Measurements from ENCODE around the gene THSD4. TPM values are rescaled to one million over a fixed set of nuclear protein-coding genes. Genes with fewer than 3 reads are reported as not detected.
A peak's percentile ranks its signal among the peaks of the same experiment; 100 is the strongest.
"Not testable (repeated sequence)": the region's sequence is repeated elsewhere in the genome, so short reads cannot be mapped to it uniquely, and the experiment has no call there.

THSD4 gene
- polyA plus RNA-seq, 2 of the 4 experiments (the other 2 are of a cell fraction) = 15.8 to 40.7 TPM

DNA sequence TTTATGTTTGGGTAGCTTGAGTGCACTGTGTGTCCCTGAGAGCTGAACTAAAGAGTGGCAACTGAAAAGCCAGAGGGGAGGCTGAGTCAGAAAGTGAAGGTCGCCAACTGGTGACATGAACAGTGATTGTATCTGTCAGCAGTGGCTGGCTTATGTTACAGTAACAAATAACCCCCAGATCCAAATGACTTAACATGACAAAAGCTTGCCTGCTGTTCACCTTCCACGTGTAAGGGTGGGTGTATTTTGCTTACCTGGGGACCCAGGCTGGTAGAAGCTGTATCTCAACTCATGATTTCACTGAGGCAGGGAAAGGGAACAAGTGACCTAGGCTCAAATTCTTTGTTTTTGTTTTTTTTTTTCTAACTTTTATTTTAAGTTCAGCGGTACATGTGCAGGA is 147.3 kb downstream of the THSD4 start:
- no peak overlapping the region for H3K4me3 ChIP-seq
- H3K27ac ChIP-seq = no peak overlapping the region
- POLR2A ChIA-PET = no interaction called here
- WGBS (ENCODE audit: missing lambda C conversion rate) = 78% methylated on average over 3 of the region's 3 CpGs
- H3K4me1 ChIP-seq = no peaks in the 10 kb centered on the region
- no peak overlapping the region for H3K4me2 ChIP-seq
- FAIRE-seq = peak; percentile 46
- ATAC-seq = no peak
- CTCF ChIA-PET = interaction anchor here (0.6 kb wide), 2 partner anchors 30 to 55 kb away, joined by 3 read pairs; no protein-coding TSS in a partner anchor
- no peak for DNase-seq (ENCODE audit: low read depth in 1 of 2, low spot score in 1 of 2)
- TF ChIP-seq POLR2AphosphoS2 (conservative IDR thresholded peaks at IDR 0.05; ENCODE audit: low read length) = no peak
- TF ChIP-seq RARB (CRISPR knock-in tag; IDR thresholded peaks at IDR 0.05) = no peak
- TF ChIP-seq, protein P1, sequence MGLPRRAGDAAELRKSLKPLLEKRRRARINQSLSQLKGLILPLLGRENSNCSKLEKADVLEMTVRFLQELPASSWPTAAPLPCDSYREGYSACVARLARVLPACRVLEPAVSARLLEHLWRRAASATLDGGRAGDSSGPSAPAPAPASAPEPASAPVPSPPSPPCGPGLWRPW (IDR thresholded peaks at IDR 0.05) = no peak
- TF ChIP-seq HEYL (CRISPR knock-in tag; IDR thresholded peaks at IDR 0.05) = no peak
- TF ChIP-seq NPAS2 (CRISPR knock-in tag; IDR thresholded peaks at IDR 0.05; ENCODE audit: borderline replicate concordance) = no peak
- no peak for TF ChIP-seq BHLHE40 (IDR thresholded peaks at IDR 0.05; ENCODE audit: low read depth, low read length)
- TF ChIP-seq CBX2 (IDR thresholded peaks at IDR 0.05; ENCODE audit: borderline replicate concordance, low read depth) = no peak
- no peak for TF ChIP-seq HOXB13 (CRISPR knock-in tag; IDR thresholded peaks at IDR 0.05; ENCODE audit: low read depth)
- no peak for TF ChIP-seq HOXA7 (CRISPR knock-in tag; IDR thresholded peaks at IDR 0.05)
- TF ChIP-seq, protein P2, sequence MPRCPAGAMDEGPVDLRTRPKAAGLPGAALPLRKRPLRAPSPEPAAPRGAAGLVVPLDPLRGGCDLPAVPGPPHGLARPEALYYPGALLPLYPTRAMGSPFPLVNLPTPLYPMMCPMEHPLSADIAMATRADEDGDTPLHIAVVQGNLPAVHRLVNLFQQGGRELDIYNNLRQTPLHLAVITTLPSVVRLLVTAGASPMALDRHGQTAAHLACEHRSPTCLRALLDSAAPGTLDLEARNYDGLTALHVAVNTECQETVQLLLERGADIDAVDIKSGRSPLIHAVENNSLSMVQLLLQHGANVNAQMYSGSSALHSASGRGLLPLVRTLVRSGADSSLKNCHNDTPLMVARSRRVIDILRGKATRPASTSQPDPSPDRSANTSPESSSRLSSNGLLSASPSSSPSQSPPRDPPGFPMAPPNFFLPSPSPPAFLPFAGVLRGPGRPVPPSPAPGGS (IDR thresholded peaks at IDR 0.05) = no peak
- no peak for TF ChIP-seq ESRRA (IDR thresholded peaks at IDR 0.05; ENCODE audit: borderline replicate concordance, low read length)
- no peak for TF ChIP-seq MAFK (IDR thresholded peaks at IDR 0.05; ENCODE audit: partially characterized antibody)
- TF ChIP-seq ZC3H11A (IDR thresholded peaks at IDR 0.05) = no peak
- no peak for TF ChIP-seq JUN (IDR thresholded peaks at IDR 0.05)
- TF ChIP-seq CHD2 (IDR thresholded peaks at IDR 0.05; ENCODE audit: low read length, partially characterized antibody) = no peak
- TF ChIP-seq, protein P3, sequence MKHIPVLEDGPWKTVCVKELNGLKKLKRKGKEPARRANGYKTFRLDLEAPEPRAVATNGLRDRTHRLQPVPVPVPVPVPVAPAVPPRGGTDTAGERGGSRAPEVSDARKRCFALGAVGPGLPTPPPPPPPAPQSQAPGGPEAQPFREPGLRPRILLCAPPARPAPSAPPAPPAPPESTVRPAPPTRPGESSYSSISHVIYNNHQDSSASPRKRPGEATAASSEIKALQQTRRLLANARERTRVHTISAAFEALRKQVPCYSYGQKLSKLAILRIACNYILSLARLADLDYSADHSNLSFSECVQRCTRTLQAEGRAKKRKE (CRISPR knock-in tag; IDR thresholded peaks at IDR 0.05; ENCODE audit: low read depth) = no peak
- no peak for TF ChIP-seq MAZ (IDR thresholded peaks at IDR 0.05; ENCODE audit: borderline replicate concordance, low read depth, low read length)
- TF ChIP-seq FOSL2 (IDR thresholded peaks at IDR 0.05) = no peak
- TF ChIP-seq FOSL2 (CRISPR knock-in tag; IDR thresholded peaks at IDR 0.05) = no peak
- H3K9me3 ChIP-seq = peaks cover 18% of the 10 kb centered on the region; the same call in 2 of the 3 replicates

DNA sequence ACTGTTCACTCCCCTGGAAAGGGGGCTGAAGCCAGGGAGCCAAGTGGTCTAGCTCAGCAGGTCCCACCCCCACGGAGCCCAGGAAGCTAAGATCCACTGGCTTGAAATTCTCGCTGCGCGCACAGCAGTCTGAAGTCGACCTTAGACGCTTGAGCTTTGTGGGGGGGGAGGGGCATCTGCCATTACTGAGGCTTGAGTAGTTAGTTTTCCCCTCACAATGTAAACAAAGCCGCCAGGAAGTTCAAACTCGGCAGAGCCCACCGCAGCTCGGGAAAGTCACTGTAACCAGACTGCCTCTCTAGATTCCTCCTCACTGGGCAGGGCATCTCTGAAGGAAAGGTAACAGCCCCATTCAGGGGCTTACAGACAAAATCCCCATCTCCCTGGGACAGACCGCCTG is 150.3 kb downstream of the THSD4 start:
- 89% methylated on average over 11 of the region's 11 CpGs for WGBS (ENCODE audit: missing lambda C conversion rate)
- H3K4me1 ChIP-seq; POLR2A ChIA-PET; DNase-seq (ENCODE audit: low read depth in 1 of 2, low spot score in 1 of 2); H3K4me2 ChIP-seq; ATAC-seq; H3K4me3 ChIP-seq; FAIRE-seq; H3K27ac ChIP-seq: not testable (repeated sequence)
- CTCF ChIA-PET = interaction anchor here (1.1 to 2.2 kb wide), 5 partner anchors 16 to 26 kb away, joined by 3 to 5 read pairs (median 4); no protein-coding TSS in a partner anchor
- H3K9me3 ChIP-seq = peaks cover 24% of the 10 kb centered on the region; the same call in 2 of the 3 replicates

DNA sequence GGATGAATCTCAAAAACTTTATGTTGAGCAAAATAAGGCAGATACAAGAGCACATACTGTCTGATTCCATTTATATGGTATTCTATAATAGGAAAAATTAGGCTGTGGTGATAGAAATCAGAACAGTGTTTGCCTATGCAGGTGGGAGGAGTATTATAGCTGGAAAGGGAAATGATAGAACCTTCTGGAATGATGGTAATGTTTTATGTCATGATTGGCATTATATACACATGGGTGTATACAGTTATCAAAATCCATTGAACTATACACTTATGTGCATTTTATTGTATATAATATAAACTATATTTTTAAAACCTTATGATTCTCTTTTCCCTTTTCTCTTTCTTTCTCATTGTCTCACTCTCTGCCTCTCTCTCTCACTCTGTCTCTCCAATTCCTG is 156.1 kb downstream of the THSD4 start:
- H3K27ac ChIP-seq = no peak overlapping the region
- FAIRE-seq (no peak), ATAC-seq (no peak), DNase-seq (ENCODE audit: low read depth in 1 of 2, low spot score in 1 of 2) (no peak)
- H3K9me3 ChIP-seq = peaks cover 13% of the 10 kb centered on the region; the same call in 2 of the 3 replicates
- TF ChIP-seq ZNF302 (CRISPR knock-in tag; IDR thresholded peaks at IDR 0.05) (no peak), HEYL (CRISPR knock-in tag; IDR thresholded peaks at IDR 0.05) (no peak), JUNB (IDR thresholded peaks at IDR 0.05) (no peak), JUN (IDR thresholded peaks at IDR 0.05) (no peak)
- TF ChIP-seq, protein P4, sequence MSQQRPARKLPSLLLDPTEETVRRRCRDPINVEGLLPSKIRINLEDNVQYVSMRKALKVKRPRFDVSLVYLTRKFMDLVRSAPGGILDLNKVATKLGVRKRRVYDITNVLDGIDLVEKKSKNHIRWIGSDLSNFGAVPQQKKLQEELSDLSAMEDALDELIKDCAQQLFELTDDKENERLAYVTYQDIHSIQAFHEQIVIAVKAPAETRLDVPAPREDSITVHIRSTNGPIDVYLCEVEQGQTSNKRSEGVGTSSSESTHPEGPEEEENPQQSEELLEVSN (IDR thresholded peaks at IDR 0.05; ENCODE audit: borderline replicate concordance, low read depth) = no peak
- ChIA-PET CTCF (interaction anchor here (0.8 to 1.2 kb wide), 2 partner anchors 12 kb away, joined by 3 to 4 read pairs; no protein-coding TSS in a partner anchor), POLR2A (no interaction called here)
- peaks cover 35% of the 10 kb centered on the region for H3K4me1 ChIP-seq
- H3K4me3 ChIP-seq = no peak overlapping the region
- no peak overlapping the region for H3K4me2 ChIP-seq

Data from A549 (cell line).